Gastroesophageal sphincter (tissue), 2 donors: ENCODE measurements around the gene TMEM229B.

Source experiments
- EP300 ChIP-seq: sonication (generic); formaldehyde crosslinking; IDR thresholded peaks from one replicate; pipeline ENCODE4 v1.6.1; 2017; ENCODE audit warnings: antibody characterized with exemption, mild to moderate bottlenecking
- POLR2AphosphoS5 ChIP-seq: sonication (generic); formaldehyde crosslinking; IDR thresholded peaks from one replicate; pipeline ENCODE4 v1.6.1; 2017; ENCODE audit warnings: antibody characterized with exemption

DNA sequence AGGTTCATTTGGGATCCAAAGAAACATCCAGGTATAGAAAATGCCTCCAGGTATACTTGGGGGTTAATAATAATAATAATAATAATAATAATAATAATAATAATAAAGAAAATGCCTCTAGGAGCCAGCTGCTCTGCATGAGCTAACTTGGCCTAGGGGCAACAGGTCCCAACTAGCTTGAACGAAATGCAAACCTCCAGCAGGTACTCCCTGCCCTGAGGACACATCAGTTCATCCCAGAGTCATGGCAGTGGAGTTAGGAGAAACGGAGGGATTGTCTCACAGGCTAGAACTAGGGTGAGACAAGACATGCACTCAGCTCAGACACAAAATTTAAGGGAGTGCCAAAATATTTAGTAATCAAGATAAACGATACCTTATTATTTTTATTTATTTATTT is 12.5 kb upstream of the TMEM229B start:
- TF ChIP-seq POLR2AphosphoS5 (no peak), EP300 (no peak)
